ENCODE results near the gene XRCC4.
"Not testable (repeated sequence)": the region's sequence is repeated elsewhere in the genome, so short reads cannot be mapped to it uniquely, and the experiment has no call there.

XRCC4 gene

DNA sequence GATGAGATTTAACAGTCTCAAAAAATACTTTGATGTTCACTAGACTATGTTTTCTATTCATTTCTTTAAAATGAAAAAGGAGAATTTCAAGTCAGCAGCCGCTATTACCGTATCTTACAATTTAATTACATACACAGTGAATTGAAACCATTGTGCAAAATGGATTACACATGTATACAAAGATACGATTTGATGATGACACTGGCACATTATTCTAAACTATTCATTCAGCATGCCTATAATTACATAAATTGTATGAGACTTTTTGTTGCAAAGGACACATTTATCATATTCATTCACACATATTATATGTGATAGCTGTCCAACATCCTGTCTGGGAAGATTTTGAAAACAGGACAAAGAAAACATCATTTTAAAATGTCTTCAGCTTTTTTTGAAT, 275.9 kb downstream of the XRCC4 start:
- no peaks in the 10 kb centered on the region for H3K4me1 ChIP-seq (ENCODE audit: control insufficient read depth in 1 of 2, insufficient read depth in 2 of 2, low read length in 2 of 2)
- H3K9ac ChIP-seq (ENCODE audit: low read depth in 1 of 2, low read length in 2 of 2): no peak overlapping the region
- no peak overlapping the region for H3K4me3 ChIP-seq (ENCODE audit: low read depth in 1 of 2, low read length in 2 of 2)
- peaks cover 10 to 24% of the 10 kb centered on the region in 2 donors for H3K9me3 ChIP-seq (ENCODE audit: control insufficient read depth in 1 of 2, low read length in 2 of 2)
- H3K27ac ChIP-seq (ENCODE audit: low read depth, low read length): no peak overlapping the region
- H3K27me3 ChIP-seq (ENCODE audit: control insufficient read depth in 1 of 2, insufficient read depth in 2 of 2, low read length in 2 of 2): no peaks in the 10 kb centered on the region
- H3K36me3 ChIP-seq (ENCODE audit: control insufficient read depth in 1 of 2, insufficient read depth in 2 of 2, low read length in 2 of 2): no peaks in the 10 kb centered on the region

DNA sequence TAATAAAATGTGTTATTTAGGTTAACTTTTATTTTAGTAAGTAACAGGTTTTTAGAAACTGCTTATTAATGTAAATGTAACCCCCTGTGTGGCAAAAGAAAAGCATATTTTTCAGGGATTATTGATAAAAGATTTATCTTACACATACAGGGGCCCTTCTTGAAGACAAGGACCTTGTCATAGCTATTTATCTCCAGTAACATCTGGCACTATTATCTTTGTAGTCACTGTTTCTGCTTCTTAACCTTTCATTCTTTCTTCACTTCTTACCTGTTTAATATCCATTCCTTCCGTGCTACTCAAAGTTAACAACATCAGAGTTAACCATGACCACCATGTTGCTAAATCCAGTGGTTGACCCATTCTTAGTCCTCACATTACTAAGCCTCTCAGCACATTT, 276.4 kb downstream of the XRCC4 start:
- Histone ChIP-seq H3K4me3 (ENCODE audit: low read depth in 1 of 2, low read length in 2 of 2) (no peak overlapping the region), H3K9me3 (ENCODE audit: control insufficient read depth in 1 of 2, low read length in 2 of 2) (peaks cover 8 to 18% of the 10 kb centered on the region in 2 donors), H3K4me1 (ENCODE audit: control insufficient read depth in 1 of 2, insufficient read depth in 2 of 2, low read length in 2 of 2) (no peaks in the 10 kb centered on the region), H3K9ac (ENCODE audit: low read depth in 1 of 2, low read length in 2 of 2) (no peak overlapping the region), H3K27me3 (ENCODE audit: control insufficient read depth in 1 of 2, insufficient read depth in 2 of 2, low read length in 2 of 2) (no peaks in the 10 kb centered on the region), H3K36me3 (ENCODE audit: control insufficient read depth in 1 of 2, insufficient read depth in 2 of 2, low read length in 2 of 2) (no peaks in the 10 kb centered on the region), H3K27ac (ENCODE audit: low read depth, low read length) (no peak overlapping the region)

DNA sequence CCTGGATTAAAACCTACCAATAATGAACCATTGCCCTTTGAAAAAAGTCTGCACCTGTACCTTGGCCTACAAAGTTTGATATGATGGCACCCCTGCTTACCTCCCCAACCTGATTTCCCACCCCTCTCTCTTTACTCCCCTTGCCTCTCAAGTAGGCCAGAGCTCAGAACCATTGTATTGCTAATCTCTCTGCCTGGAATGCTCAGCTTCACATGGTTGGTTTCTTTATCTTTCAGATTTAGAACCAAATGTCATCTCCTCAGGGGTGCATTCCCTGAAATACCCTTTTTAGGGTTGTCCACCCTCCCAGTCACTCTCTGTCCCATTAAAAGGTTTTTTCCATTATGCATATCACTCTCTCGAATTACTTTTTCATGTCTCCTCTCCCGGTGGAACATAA, 277.6 kb downstream of the XRCC4 start:
- peaks cover under 1 to 6% of the 10 kb centered on the region in 2 donors for H3K9me3 ChIP-seq (ENCODE audit: control insufficient read depth in 1 of 2, low read length in 2 of 2)
- no peaks in the 10 kb centered on the region for H3K27me3 ChIP-seq (ENCODE audit: control insufficient read depth in 1 of 2, insufficient read depth in 2 of 2, low read length in 2 of 2)
- no peak overlapping the region for H3K27ac ChIP-seq (ENCODE audit: low read depth, low read length)
- no peaks in the 10 kb centered on the region for H3K36me3 ChIP-seq (ENCODE audit: control insufficient read depth in 1 of 2, insufficient read depth in 2 of 2, low read length in 2 of 2)
- no peak overlapping the region for H3K9ac ChIP-seq (ENCODE audit: low read depth in 1 of 2, low read length in 2 of 2)
- no peak overlapping the region for H3K4me3 ChIP-seq (ENCODE audit: low read depth in 1 of 2, low read length in 2 of 2)
- H3K4me1 ChIP-seq (ENCODE audit: control insufficient read depth in 1 of 2, insufficient read depth in 2 of 2, low read length in 2 of 2): no peaks in the 10 kb centered on the region

DNA sequence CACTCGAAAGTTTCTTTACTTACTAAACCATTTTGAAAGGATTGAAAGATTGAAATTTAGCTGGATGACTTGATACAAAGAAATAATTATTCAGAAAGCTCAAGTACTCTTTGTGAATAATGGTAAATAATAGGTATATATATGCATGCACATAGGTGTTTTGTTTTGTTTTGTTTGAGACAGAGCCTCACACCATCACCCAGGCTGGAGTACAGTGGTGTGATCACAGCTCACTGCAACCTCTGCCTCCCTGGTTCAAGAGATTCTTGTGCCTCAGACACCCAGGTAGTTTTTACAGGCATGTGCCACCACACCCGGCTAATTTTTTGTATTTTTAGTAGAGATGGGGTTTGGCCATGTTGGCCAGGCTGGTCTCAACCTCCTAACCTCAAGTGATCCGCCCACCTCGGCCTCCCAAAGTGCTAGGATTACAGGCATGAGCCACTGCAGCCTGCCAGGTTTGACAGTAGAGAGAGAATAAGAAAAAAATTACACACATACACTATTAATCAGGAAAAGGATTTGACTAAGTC, 278.2 kb downstream of the XRCC4 start:
- H3K9ac ChIP-seq (ENCODE audit: low read depth in 1 of 2, low read length in 2 of 2); H3K36me3 ChIP-seq (ENCODE audit: control insufficient read depth in 1 of 2, insufficient read depth in 2 of 2, low read length in 2 of 2); H3K27ac ChIP-seq (ENCODE audit: low read depth, low read length); H3K9me3 ChIP-seq (ENCODE audit: control insufficient read depth in 1 of 2, low read length in 2 of 2); H3K27me3 ChIP-seq (ENCODE audit: control insufficient read depth in 1 of 2, insufficient read depth in 2 of 2, low read length in 2 of 2); H3K4me3 ChIP-seq (ENCODE audit: low read depth in 1 of 2, low read length in 2 of 2); H3K4me1 ChIP-seq (ENCODE audit: control insufficient read depth in 1 of 2, insufficient read depth in 2 of 2, low read length in 2 of 2): not testable (repeated sequence)

DNA sequence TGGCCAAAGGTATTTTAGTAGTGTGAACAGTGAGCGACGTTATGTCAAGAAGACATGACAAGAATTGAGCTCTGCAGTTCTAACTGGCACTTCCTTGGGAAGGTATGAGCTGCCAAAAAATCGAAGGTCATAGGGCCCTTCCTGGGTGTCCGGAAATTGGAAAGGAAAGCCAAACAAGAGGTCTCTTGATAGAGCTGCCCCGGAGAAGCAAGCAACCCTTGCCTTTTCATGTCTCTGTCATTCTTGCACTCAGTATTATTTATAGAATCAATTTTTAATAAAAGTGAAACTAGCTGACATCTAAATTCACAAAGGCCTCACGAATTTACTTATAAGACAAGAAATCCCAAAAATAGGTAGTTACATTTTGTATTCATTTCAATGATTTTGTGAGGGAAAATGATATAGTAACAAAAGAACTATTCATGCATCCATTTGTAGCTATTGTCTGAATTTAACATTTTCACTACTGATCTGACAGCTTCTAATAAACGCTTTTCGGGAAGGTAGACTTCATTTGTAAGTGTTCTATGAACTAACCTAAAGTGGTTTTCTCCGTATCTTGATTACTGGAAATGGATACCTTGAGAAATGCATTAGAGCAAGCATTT, 280.4 kb downstream of the XRCC4 start:
- Histone ChIP-seq H3K27me3 (ENCODE audit: control insufficient read depth in 1 of 2, insufficient read depth in 2 of 2, low read length in 2 of 2) (no peaks in the 10 kb centered on the region), H3K27ac (ENCODE audit: low read depth, low read length) (no peak overlapping the region), H3K36me3 (ENCODE audit: control insufficient read depth in 1 of 2, insufficient read depth in 2 of 2, low read length in 2 of 2) (no peaks in the 10 kb centered on the region), H3K4me3 (ENCODE audit: low read depth in 1 of 2, low read length in 2 of 2) (no peak overlapping the region), H3K9me3 (ENCODE audit: control insufficient read depth in 1 of 2, low read length in 2 of 2) (no peaks in the 10 kb centered on the region), H3K4me1 (ENCODE audit: control insufficient read depth in 1 of 2, insufficient read depth in 2 of 2, low read length in 2 of 2) (no peaks in the 10 kb centered on the region), H3K9ac (ENCODE audit: low read depth in 1 of 2, low read length in 2 of 2) (no peak overlapping the region)

DNA sequence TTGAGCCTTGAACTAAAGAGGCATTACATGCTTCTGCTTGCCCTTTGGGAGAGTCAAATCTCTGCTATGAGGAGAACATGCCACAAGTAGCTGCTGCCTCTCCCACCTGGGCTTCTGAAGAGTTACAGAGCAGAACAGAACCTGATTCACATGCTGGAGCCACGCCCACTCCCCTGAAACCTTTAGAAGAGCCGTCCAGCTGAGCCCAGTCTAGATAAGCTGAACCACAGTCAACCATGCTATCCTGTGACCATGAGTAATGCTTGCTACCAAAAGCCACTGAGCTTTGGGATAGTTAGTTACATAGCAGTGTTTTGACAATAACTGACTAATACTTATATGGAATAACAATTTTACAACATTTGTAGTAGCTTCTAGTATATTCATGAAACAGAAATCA, 283.2 kb downstream of the XRCC4 start:
- no peak overlapping the region for H3K9ac ChIP-seq (ENCODE audit: low read depth in 1 of 2, low read length in 2 of 2)
- no peaks in the 10 kb centered on the region for H3K27me3 ChIP-seq (ENCODE audit: control insufficient read depth in 1 of 2, insufficient read depth in 2 of 2, low read length in 2 of 2)
- H3K9me3 ChIP-seq (ENCODE audit: control insufficient read depth in 1 of 2, low read length in 2 of 2): no peaks in the 10 kb centered on the region
- no peaks in the 10 kb centered on the region for H3K4me1 ChIP-seq (ENCODE audit: control insufficient read depth in 1 of 2, insufficient read depth in 2 of 2, low read length in 2 of 2)
- no peaks in the 10 kb centered on the region for H3K36me3 ChIP-seq (ENCODE audit: control insufficient read depth in 1 of 2, insufficient read depth in 2 of 2, low read length in 2 of 2)
- H3K4me3 ChIP-seq (ENCODE audit: low read depth in 1 of 2, low read length in 2 of 2): no peak overlapping the region
- no peak overlapping the region for H3K27ac ChIP-seq (ENCODE audit: low read depth, low read length)

DNA sequence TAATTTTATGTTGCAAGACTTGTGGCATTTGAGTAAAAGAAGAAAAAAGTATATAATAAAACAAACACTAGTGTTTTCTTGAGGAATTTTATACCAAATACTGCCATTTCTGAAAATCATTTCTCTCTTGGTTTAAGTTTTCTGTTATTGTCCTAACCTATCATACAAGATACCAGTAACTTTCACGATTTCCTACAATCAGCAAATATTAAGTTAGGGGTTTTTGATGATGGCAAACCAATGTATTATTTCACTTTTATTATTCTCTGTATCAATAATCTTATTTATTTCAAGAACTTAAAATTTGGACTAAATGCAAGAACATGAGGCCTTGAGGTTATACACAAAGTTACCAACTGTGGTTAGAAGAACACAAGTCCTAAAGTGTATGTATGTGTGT, 285.2 kb downstream of the XRCC4 start:
- Histone ChIP-seq H3K4me3 (ENCODE audit: low read depth in 1 of 2, low read length in 2 of 2) (no peak overlapping the region), H3K27me3 (ENCODE audit: control insufficient read depth in 1 of 2, insufficient read depth in 2 of 2, low read length in 2 of 2) (no peaks in the 10 kb centered on the region), H3K27ac (ENCODE audit: low read depth, low read length) (no peak overlapping the region), H3K4me1 (ENCODE audit: control insufficient read depth in 1 of 2, insufficient read depth in 2 of 2, low read length in 2 of 2) (no peaks in the 10 kb centered on the region), H3K36me3 (ENCODE audit: control insufficient read depth in 1 of 2, insufficient read depth in 2 of 2, low read length in 2 of 2) (no peaks in the 10 kb centered on the region), H3K9me3 (ENCODE audit: control insufficient read depth in 1 of 2, low read length in 2 of 2) (no peaks in the 10 kb centered on the region), H3K9ac (ENCODE audit: low read depth in 1 of 2, low read length in 2 of 2) (no peak overlapping the region)

DNA sequence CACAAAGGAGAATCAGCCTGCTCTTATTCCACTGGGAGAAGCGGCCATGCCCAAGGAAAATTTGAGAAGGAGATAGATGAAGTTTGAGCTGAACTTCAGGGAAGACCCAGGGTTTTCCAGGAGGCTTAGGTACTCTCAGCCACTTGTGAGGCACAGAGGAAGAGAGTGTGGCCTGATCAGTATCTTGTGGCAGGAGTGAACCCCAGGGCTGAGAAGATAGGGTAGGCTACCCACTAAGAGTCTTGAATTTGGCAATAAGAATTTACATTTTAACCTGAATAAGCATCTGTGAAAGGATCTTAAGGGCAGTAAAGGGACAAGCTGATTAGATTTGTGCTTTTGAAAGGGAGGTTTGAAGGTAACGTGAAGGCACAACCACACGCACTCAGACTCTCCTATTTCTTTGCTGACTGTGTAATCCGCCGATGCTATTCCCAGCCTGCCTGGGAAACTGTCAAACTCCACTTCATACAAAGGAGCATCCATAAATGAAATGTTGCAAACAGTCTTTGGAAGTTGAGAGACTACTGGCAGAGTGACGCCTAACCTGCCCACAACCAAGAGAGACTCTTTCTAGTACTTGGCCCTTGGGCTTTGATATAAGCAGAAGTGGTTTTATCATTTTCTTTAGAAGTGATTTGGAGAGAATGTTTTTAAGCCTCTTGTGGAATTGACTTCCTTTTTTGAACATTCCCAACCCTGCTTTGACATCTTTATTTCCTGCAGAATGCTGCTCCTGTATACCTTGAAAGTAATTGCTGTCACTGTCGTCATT, 286.0 kb downstream of the XRCC4 start:
- no peak overlapping the region for H3K27ac ChIP-seq (ENCODE audit: low read depth, low read length)
- H3K9me3 ChIP-seq (ENCODE audit: control insufficient read depth in 1 of 2, low read length in 2 of 2): no peaks in the 10 kb centered on the region
- no peaks in the 10 kb centered on the region for H3K27me3 ChIP-seq (ENCODE audit: control insufficient read depth in 1 of 2, insufficient read depth in 2 of 2, low read length in 2 of 2)
- H3K4me3 ChIP-seq (ENCODE audit: low read depth in 1 of 2, low read length in 2 of 2): no peak overlapping the region
- H3K36me3 ChIP-seq (ENCODE audit: control insufficient read depth in 1 of 2, insufficient read depth in 2 of 2, low read length in 2 of 2): no peaks in the 10 kb centered on the region
- no peak overlapping the region for H3K9ac ChIP-seq (ENCODE audit: low read depth in 1 of 2, low read length in 2 of 2)
- H3K4me1 ChIP-seq (ENCODE audit: control insufficient read depth in 1 of 2, insufficient read depth in 2 of 2, low read length in 2 of 2): no peaks in the 10 kb centered on the region

DNA sequence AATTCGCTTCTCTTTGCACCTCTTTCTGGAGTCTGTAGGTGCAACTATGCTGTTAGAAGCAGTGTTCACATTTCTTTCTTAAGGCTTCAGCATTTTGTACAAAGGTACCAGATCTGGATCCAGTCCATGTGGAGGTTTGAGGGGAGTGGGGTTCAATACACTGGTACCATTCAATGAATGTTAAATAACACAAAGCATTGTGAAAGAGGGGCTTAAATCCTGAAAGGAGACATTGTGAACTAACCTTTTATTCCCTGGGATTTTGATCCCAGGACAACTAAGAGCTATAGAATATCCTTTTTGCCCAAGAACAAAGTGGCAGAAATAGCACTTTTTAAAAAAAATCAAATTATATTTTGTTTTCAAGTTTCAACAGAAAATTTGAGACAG, 286.5 kb downstream of the XRCC4 start:
- no peaks in the 10 kb centered on the region for H3K36me3 ChIP-seq (ENCODE audit: control insufficient read depth in 1 of 2, insufficient read depth in 2 of 2, low read length in 2 of 2)
- H3K27me3 ChIP-seq (ENCODE audit: control insufficient read depth in 1 of 2, insufficient read depth in 2 of 2, low read length in 2 of 2): no peaks in the 10 kb centered on the region
- H3K27ac ChIP-seq (ENCODE audit: low read depth, low read length): no peak overlapping the region
- no peak overlapping the region for H3K4me3 ChIP-seq (ENCODE audit: low read depth in 1 of 2, low read length in 2 of 2)
- no peaks in the 10 kb centered on the region for H3K9me3 ChIP-seq (ENCODE audit: control insufficient read depth in 1 of 2, low read length in 2 of 2)
- no peaks in the 10 kb centered on the region for H3K4me1 ChIP-seq (ENCODE audit: control insufficient read depth in 1 of 2, insufficient read depth in 2 of 2, low read length in 2 of 2)
- H3K9ac ChIP-seq (ENCODE audit: low read depth in 1 of 2, low read length in 2 of 2): no peak overlapping the region

DNA sequence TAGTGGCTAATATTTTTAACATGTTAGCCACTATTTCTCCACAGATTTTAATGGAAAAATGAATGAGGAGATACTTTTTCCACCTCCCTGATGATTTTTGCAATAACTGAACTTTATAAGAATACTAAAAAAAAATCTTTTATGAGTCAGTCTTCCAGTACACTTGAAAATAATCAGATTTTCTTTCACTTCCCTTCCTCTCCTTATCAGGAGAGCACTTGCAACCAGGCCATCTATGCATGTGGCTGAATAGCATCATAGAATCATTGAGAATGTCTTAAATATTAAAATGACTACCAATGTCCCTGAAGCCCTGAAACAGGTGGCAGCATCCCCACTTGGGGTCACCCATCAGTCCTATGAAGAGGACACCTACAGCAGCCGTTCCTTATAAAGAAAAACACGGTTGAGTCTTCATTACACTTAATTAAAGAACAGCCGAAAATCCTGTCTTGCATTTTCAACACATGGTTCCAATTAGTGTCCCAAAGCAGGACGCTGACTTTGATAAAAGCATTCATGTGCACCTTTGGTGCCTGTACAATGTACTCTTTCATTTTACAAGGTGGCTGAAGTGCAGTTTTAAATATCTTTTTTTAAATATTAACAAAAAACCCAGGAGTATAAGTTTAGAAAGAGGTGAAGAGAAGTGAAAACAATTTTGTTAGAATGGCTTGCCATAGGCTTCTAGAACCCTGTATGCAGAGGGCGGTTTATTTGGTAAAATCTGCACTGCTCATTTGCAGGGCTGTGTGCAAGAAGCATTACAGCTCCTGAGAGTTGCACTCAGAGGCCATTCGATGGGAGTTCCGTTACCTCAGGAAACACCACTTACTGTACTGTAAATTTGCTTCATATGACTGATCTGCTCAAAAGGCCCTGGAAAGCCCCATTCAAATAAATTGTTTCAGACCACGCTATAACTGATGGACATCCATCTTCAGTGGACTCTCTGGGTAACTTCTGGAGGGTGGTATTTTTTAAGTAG, 287.3 kb downstream of the XRCC4 start:
- no peak overlapping the region for H3K27ac ChIP-seq (ENCODE audit: low read depth, low read length)
- H3K9ac ChIP-seq (ENCODE audit: low read depth in 1 of 2, low read length in 2 of 2): no peak overlapping the region
- no peaks in the 10 kb centered on the region for H3K4me1 ChIP-seq (ENCODE audit: control insufficient read depth in 1 of 2, insufficient read depth in 2 of 2, low read length in 2 of 2)
- H3K36me3 ChIP-seq (ENCODE audit: control insufficient read depth in 1 of 2, insufficient read depth in 2 of 2, low read length in 2 of 2): no peaks in the 10 kb centered on the region
- H3K9me3 ChIP-seq (ENCODE audit: control insufficient read depth in 1 of 2, low read length in 2 of 2): no peaks in the 10 kb centered on the region
- no peaks in the 10 kb centered on the region for H3K27me3 ChIP-seq (ENCODE audit: control insufficient read depth in 1 of 2, insufficient read depth in 2 of 2, low read length in 2 of 2)
- no peak overlapping the region for H3K4me3 ChIP-seq (ENCODE audit: low read depth in 1 of 2, low read length in 2 of 2)
